Glutamatergic neuron (in vitro differentiated cells): ENCODE results near the gene PRR36. TPM values are rescaled to one million over a fixed set of nuclear protein-coding genes. Genes with fewer than 3 reads are reported as not detected.

Experiments
- DNase-seq: peaks from one replicate; pipeline ENCODE4 v3.0.0; 2022
- H3K27ac Mint-ChIP-seq: one replicate; pipeline ENCODE4 v1.8.0; 2020; ENCODE audit warnings: mild to moderate bottlenecking, mixed read lengths, inconsistent platforms; ENCODE audit not compliant: unreplicated experiment
- H3K27me3 Mint-ChIP-seq: one replicate; pipeline ENCODE4 v1.8.0; 2020; ENCODE audit warnings: mild to moderate bottlenecking, moderate library complexity, mixed read lengths, inconsistent platforms; ENCODE audit not compliant: unreplicated experiment
- H3K36me3 Mint-ChIP-seq: one replicate; pipeline ENCODE4 v1.8.0; 2020; ENCODE audit warnings: mild to moderate bottlenecking, mixed read lengths, inconsistent platforms; ENCODE audit not compliant: unreplicated experiment
- H3K4me1 Mint-ChIP-seq: one replicate; pipeline ENCODE4 v1.8.0; 2020; ENCODE audit warnings: mild to moderate bottlenecking, low read depth, mixed read lengths, inconsistent platforms; ENCODE audit not compliant: unreplicated experiment
- H3K4me3 Mint-ChIP-seq: one replicate; pipeline ENCODE4 v1.8.0; 2020; ENCODE audit warnings: mild to moderate bottlenecking, mixed read lengths, inconsistent platforms; ENCODE audit not compliant: unreplicated experiment
- H3K9me3 Mint-ChIP-seq: one replicate; pipeline ENCODE4 v1.8.0; 2020; ENCODE audit warnings: mild to moderate bottlenecking, moderate library complexity, mixed read lengths, inconsistent platforms; ENCODE audit not compliant: unreplicated experiment
- CTCF ChIP-seq: fragments of 200-600 bp; sonication (generic); IDR thresholded peaks from one replicate; pipeline ENCODE4 v1.5.0; 2021; ENCODE audit not compliant: partially characterized antibody, unreplicated experiment
- total RNA-seq: library from RNA; stranded (reverse); fragmentation: NEBNext Ultra II Directional; extraction: Animal tissue kit (Norgen Biotek cat#: 25700); gene quantifications from one replicate; pipeline ENCODE4 v1.2.1, GENCODE V29; 2021; ENCODE audit not compliant: unreplicated experiment

Gene PRR36
- total RNA-seq, 1 donor from 2014 or later = 37.4 TPM

- H3K4me3 Mint-ChIP-seq = peak overlapping the region; percentile 86
Observed at GRCh38 chr19:7904074-7905020, 30.2 kb upstream of the PRR36 start.

GRCh38 chr19:7903244-7904073 lies 29.3 kb upstream of the PRR36 start, which contains the start of gene MAP2K7:
MAP2K7 (plus strand) TSS chr19:7903877; CDS start chr19:7903945, 68 bp downstream.
- peak; percentile 45 for TF ChIP-seq CTCF
- H3K9me3 Mint-ChIP-seq = peaks cover 12% of the 10 kb centered on the region
- peaks cover 10% of the 10 kb centered on the region for H3K4me1 Mint-ChIP-seq
- H3K36me3 Mint-ChIP-seq = no peaks in the 10 kb centered on the region
- DNase-seq = peak; percentile 100
- H3K4me3 Mint-ChIP-seq = peak within 1 kb of the TSS; percentile 91
- peaks cover 12% of the 10 kb centered on the region for H3K27me3 Mint-ChIP-seq
- peak within 1 kb of the TSS; percentile 90 for H3K27ac Mint-ChIP-seq

More at GRCh38 chr19:7904074-7905020, 30.2 kb upstream of the PRR36 start:
- Mint-ChIP-seq H3K27ac (peak overlapping the region; percentile 12), H3K27me3 (peaks cover 12% of the 10 kb centered on the region), H3K9me3 (peaks cover 12% of the 10 kb centered on the region), H3K36me3 (no peaks in the 10 kb centered on the region), H3K4me1 (peaks cover 10% of the 10 kb centered on the region)
- peak; percentile 55 for DNase-seq
- TF ChIP-seq CTCF = no peak

- peaks cover 11% of the 10 kb centered on the region for H3K9me3 Mint-ChIP-seq
- peak overlapping the region; percentile 91 for H3K4me3 Mint-ChIP-seq
- H3K36me3 Mint-ChIP-seq = no peaks in the 10 kb centered on the region
- peaks cover 10% of the 10 kb centered on the region for H3K4me1 Mint-ChIP-seq
- TF ChIP-seq CTCF = no peak
- H3K27me3 Mint-ChIP-seq = peaks cover 12% of the 10 kb centered on the region
- no peak for DNase-seq
- peak overlapping the region; percentile 90 for H3K27ac Mint-ChIP-seq
Observed at GRCh38 chr19:7902796-7903243, 28.6 kb upstream of the PRR36 start.

GRCh38 chr19:7901337-7901736 lies 27.1 kb upstream of the PRR36 start:
- no peaks in the 10 kb centered on the region for H3K36me3 Mint-ChIP-seq
- H3K27ac Mint-ChIP-seq = no peak overlapping the region
- DNase-seq = no peak
- H3K4me3 Mint-ChIP-seq = no peak overlapping the region
- H3K4me1 Mint-ChIP-seq = peaks cover 10% of the 10 kb centered on the region
- TF ChIP-seq CTCF = no peak
- H3K27me3 Mint-ChIP-seq = peaks cover 12% of the 10 kb centered on the region
- H3K9me3 Mint-ChIP-seq = peaks cover 10% of the 10 kb centered on the region
